Measurements from ENCODE around the gene TBC1D22A. TPM values are rescaled to one million over a fixed set of nuclear protein-coding genes. Genes with fewer than 3 reads are reported as not detected.

TBC1D22A gene
- total RNA-seq, 6 experiments from 2014 or later = 10.9 to 18.1 (median 14.0) TPM

- DNase-seq (no peak), ATAC-seq (no peak)
- intact Hi-C loops (cut with DNase I) = no loop called here
- 53% methylated on average over 2 of the region's 3 CpGs for WGBS (ENCODE audit: insufficient coverage, low coverage, low lambda C conversion rate, missing lambda C conversion rate)
- Histone ChIP-seq H3K27me3 (no peaks in the 10 kb centered on the region), H3K36me3 (no peaks in the 10 kb centered on the region), H3K4me1 (no peaks in the 10 kb centered on the region), H3K9me3 (no peaks in the 10 kb centered on the region), H3K27ac (no peak overlapping the region), H3K4me3 (no peak overlapping the region)
- TF ChIP-seq CTCF (IDR thresholded peaks at IDR 0.05) = no peak
- no peak for TF ChIP-seq POLR2A (IDR thresholded peaks at IDR 0.05)
Measured at GRCh38 chr22:46783721-46784120, 21.3 kb downstream of the TBC1D22A start.

- peaks cover 0 to 3% (median under 1%) of the 10 kb centered on the region in 4 donors for H3K36me3 ChIP-seq
- H3K4me1 ChIP-seq = no peaks in the 10 kb centered on the region
- ATAC-seq (peak in 3 of 4 donors; percentile 13 to 66 (median 28)), DNase-seq (no peak)
- intact Hi-C loops (cut with DNase I) = no loop called here
- WGBS (ENCODE audit: insufficient coverage, low coverage, low lambda C conversion rate, missing lambda C conversion rate) = 70% methylated on average over 6 of the region's 9 CpGs
- H3K27ac ChIP-seq = no peak overlapping the region
- no peaks in the 10 kb centered on the region for H3K27me3 ChIP-seq
- no peaks in the 10 kb centered on the region for H3K9me3 ChIP-seq
- H3K4me3 ChIP-seq = no peak overlapping the region
- no peak for TF ChIP-seq POLR2A (IDR thresholded peaks at IDR 0.05)
Measured at GRCh38 chr22:46788441-46789172, 26.2 kb downstream of the TBC1D22A start.

- DNase-seq (no peak), ATAC-seq (no peak)
- Histone ChIP-seq H3K9me3 (no peaks in the 10 kb centered on the region), H3K27me3 (no peaks in the 10 kb centered on the region), H3K27ac (no peak overlapping the region), H3K4me1 (no peaks in the 10 kb centered on the region), H3K36me3 (peaks cover 0 to 12% (median 7%) of the 10 kb centered on the region in 4 donors), H3K4me3 (no peak overlapping the region)
- intact Hi-C loops (cut with DNase I) = no loop called here
- TF ChIP-seq CTCF (IDR thresholded peaks at IDR 0.05) (no peak), POLR2A (IDR thresholded peaks at IDR 0.05) (no peak)
- WGBS (ENCODE audit: insufficient coverage, low coverage, low lambda C conversion rate, missing lambda C conversion rate) = 67% methylated on average over 3 of the region's 10 CpGs
Measured at GRCh38 chr22:46789992-46790391, 27.5 kb downstream of the TBC1D22A start.

GRCh38 chr22:46791201-46791731 is 28.8 kb downstream of the TBC1D22A start:
- peak overlapping the region; percentile 21 to 53 (median 37) for H3K27ac ChIP-seq
- H3K9me3 ChIP-seq = no peaks in the 10 kb centered on the region
- peak; percentile 44 to 66 (median 60) for ATAC-seq
- H3K36me3 ChIP-seq = peaks cover 0 to 12% (median 7%) of the 10 kb centered on the region in 4 donors
- TF ChIP-seq POLR2A (IDR thresholded peaks at IDR 0.05) (no peak), CTCF (IDR thresholded peaks at IDR 0.05) (no peak)
- 38% methylated on average over 13 of the region's 13 CpGs for WGBS (ENCODE audit: insufficient coverage, low coverage, low lambda C conversion rate, missing lambda C conversion rate)
- H3K27me3 ChIP-seq = no peaks in the 10 kb centered on the region
- no peak for DNase-seq
- intact Hi-C loops (cut with DNase I) = no loop called here
- no peaks in the 10 kb centered on the region for H3K4me1 ChIP-seq
- H3K4me3 ChIP-seq = no peak overlapping the region

- ATAC-seq (peak; percentile 39 to 63 (median 52)), DNase-seq (no peak)
- Histone ChIP-seq H3K27me3 (no peaks in the 10 kb centered on the region), H3K4me1 (no peaks in the 10 kb centered on the region), H3K9me3 (no peaks in the 10 kb centered on the region), H3K27ac (peak overlapping the region in 2 of 3 donors; percentile 21 to 53), H3K4me3 (no peak overlapping the region), H3K36me3 (peaks cover 0 to 12% (median 7%) of the 10 kb centered on the region in 4 donors)
- intact Hi-C loops (cut with DNase I) = no loop called here
- WGBS (ENCODE audit: insufficient coverage, low coverage, low lambda C conversion rate, missing lambda C conversion rate) = 81% methylated on average over 11 of the region's 20 CpGs
- TF ChIP-seq POLR2A (IDR thresholded peaks at IDR 0.05) = no peak
- TF ChIP-seq CTCF (IDR thresholded peaks at IDR 0.05) = no peak
Measured at GRCh38 chr22:46792061-46792796, 29.8 kb downstream of the TBC1D22A start.

Data from right lobe of liver (tissue), 6 donors.